C4-2B (cell line): ENCODE measurements around the gene SLC29A4.

Experiments
- H3K27ac ChIP-seq: fragments of 450-650 bp; 2 replicates; pipeline ENCODE4 v1.5.1; 2017
- CTCF ChIP-seq: fragments of 450-650 bp; conservative IDR thresholded peaks from 2 replicates; pipeline ENCODE4 v1.5.1; 2017; ENCODE audit warnings: mild to moderate bottlenecking
- ZFX ChIP-seq: fragments of 450-650 bp; IDR thresholded peaks from 2 replicates; pipeline ENCODE4 v1.6.1; 2017

The SLC29A4 gene

GRCh38 chr7:5294169-5294987 lies 11.6 kb downstream of the SLC29A4 start:
- H3K27ac ChIP-seq = no peak overlapping the region

GRCh38 chr7:5295039-5296014 lies 12.6 kb downstream of the SLC29A4 start:
- TF ChIP-seq CTCF (no peak), ZFX (no peak)
- H3K27ac ChIP-seq = no peak overlapping the region

More at GRCh38 chr7:5294169-5294987, 11.6 kb downstream of the SLC29A4 start:
- TF ChIP-seq ZFX (no peak), CTCF (no peak)

GRCh38 chr7:5296015-5296610 lies 13.4 kb downstream of the SLC29A4 start:
- TF ChIP-seq ZFX = no peak
- no peak for TF ChIP-seq CTCF
- no peak overlapping the region for H3K27ac ChIP-seq

- no peak overlapping the region for H3K27ac ChIP-seq
- TF ChIP-seq CTCF = no peak
- no peak for TF ChIP-seq ZFX
These were observed 14.0 kb downstream of the SLC29A4 start for GRCh38 chr7:5296611-5297226.

GRCh38 chr7:5300366-5300765 lies 17.6 kb downstream of the SLC29A4 start:
- no peak overlapping the region for H3K27ac ChIP-seq
- TF ChIP-seq ZFX (no peak), CTCF (no peak)

- TF ChIP-seq CTCF (no peak), ZFX (no peak)
These were observed 19.8 kb downstream of the SLC29A4 start for GRCh38 chr7:5302577-5302976.

More at GRCh38 chr7:5302577-5302976, 19.8 kb downstream of the SLC29A4 start:
- H3K27ac ChIP-seq = no peak overlapping the region
